HG02623 (cell line): ENCODE data around the gene NRG2.

ENCODE experiments used
- ATAC-seq: cut with Tn5 transposase; IDR thresholded peaks from one replicate; pipeline ENCODE4 v1.9.1; 2021; ENCODE audit warnings: moderate library complexity; ENCODE audit not compliant: unreplicated experiment

The NRG2 gene

GRCh38 chr5:139951983-139952382, 91.1 kb downstream of the NRG2 start:
- no peak for ATAC-seq

GRCh38 chr5:139951296-139951924, 91.7 kb downstream of the NRG2 start:
- ATAC-seq = no peak

DNA sequence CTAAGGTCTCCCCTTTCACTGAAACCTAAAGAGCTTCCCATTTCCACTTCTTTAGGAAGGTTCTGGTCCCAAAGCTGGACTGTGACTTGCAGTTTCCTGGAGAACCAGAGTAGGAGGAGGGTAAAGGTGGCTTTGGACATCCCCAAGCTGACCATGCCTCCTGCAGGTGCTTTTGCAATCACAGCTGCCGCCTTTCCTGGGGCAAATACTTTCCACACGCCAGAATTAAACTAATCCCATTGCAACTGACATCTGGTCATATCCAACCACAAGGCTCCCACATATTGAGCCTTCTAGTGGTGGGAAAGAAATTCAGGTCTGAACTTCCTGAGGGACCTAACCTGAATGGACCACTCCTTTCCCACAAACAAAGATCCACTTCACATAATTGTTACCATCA, 92.7 kb downstream of the NRG2 start:
- ATAC-seq = no peak

DNA sequence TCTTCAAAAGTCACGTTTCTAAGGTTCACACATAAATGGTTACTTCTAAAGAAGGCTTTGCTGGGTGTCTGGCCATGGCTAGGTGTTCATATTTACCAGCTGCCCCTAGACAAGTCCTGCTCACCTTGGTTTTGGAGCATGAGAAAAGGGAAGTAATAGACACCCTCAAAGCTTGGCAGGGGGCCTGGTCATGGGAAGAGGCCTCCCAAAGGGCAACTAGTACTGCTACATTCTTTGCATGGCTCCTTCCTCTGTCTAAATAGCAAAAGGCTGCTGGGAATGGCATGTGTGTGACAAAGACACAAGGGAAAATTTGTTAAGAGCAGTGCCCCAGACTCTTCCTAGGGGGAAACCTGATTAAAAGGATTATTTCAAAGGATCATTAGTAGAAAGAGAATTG, 93.4 kb downstream of the NRG2 start:
- no peak for ATAC-seq

DNA sequence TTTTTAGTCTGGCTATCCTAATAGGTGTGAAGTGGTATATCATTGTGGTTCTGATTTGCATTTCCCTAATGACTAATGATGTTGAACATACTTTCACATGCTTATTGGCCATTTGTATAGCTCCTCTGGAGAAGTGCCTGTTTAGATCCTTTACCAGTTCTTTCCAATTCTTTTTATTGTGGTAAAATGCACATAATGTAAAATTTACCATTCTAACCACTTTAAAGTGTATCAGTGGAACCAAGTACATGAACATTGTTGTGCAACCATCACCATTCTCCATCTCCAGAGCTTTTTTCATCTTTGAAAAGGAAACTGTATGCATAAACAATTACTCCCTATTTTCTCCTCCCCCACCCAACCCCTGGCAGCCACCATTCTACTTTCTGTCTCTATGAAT, 95.4 kb downstream of the NRG2 start:
- no peak for ATAC-seq

DNA sequence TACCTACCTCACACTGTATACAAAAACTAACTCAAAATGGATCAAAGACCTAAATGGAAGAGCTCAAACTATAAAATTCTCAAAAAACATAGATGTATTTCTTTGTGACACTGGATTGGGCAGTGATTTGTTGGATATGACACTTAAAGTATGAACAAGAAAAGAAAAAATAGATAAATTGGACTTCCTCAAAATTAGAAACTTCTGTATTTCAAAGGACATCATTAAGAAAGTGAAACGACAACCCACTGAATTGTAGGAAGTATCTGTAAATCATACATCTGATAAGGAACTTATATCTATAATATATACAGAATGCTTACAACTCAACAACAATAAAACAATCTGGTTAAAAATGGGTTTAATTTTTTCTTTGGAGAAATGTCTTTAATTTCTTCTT, 96.7 kb downstream of the NRG2 start:
- no peak for ATAC-seq

DNA sequence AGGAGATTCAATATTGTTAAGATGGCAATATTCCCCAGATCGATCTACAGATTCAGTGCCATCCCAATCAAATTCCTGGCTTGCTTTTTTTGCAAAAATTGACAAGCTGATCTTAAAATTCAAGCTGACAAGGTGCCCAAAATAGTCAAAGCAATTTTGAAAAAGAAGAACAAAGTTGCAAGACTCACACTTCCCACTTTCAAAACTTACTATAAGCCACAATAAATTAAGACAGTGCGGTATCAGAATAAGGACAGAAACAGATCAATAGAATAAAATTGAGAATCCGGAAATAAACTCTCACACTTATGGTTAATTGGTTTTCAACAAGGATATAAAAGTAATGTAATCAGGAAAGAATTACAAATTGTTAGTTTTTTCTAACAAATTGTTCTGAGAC, 97.1 kb downstream of the NRG2 start:
- no peak for ATAC-seq

DNA sequence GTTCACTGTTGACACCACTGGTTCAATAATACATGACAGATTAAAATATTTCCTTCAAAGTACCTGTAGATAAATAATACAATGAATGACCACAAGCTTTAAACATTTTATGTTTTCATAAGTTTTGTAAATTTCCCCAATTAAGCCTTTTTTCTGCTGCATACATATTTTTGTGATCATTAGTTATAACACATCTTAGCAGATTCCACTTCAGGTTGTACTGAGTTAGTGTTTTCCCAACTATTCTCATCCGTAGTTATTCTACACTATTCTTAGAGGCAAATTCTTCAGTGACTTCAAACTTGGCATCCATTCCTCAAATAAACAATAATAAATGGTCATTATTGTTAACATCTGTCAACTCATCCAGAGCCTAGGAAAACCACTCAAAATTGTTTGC, 100.9 kb downstream of the NRG2 start:
- no peak for ATAC-seq

- no peak for ATAC-seq
Measured at GRCh38 chr5:139930406-139930805, 112.7 kb downstream of the NRG2 start.

DNA sequence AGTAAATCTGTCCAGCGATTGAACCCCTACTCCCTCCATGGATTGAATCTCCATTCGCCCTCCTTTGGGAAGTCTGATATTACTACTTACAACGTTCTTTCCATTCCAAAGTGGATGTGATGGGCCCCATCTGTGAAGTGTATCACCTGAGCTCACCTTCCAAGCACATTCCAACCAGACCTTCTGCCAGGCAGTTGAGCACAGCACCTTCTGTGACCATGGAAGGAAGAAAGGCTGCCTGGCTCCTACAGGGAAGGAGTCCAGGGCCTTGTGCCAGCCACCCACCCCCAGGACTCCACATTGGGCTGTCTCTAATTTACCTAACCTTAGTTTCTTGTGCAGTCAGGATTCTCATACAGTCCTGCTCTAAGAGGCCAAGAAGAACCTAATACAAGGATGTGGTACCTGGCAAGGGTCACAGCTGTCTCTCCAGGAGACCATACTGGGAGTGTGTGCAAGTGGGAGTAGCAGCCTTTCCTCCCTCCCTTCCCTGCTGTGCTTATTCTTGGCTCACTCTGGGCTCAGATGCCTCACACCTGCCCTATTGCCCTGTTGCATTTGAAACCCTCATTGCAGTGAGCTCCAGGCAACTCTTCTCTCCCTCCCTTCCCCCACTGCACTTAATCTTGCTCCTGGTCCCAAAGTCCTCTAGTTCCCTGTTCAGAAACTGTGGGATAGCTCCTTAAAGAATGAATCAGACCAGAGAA, 116.1 kb downstream of the NRG2 start:
- ATAC-seq = no peak

DNA sequence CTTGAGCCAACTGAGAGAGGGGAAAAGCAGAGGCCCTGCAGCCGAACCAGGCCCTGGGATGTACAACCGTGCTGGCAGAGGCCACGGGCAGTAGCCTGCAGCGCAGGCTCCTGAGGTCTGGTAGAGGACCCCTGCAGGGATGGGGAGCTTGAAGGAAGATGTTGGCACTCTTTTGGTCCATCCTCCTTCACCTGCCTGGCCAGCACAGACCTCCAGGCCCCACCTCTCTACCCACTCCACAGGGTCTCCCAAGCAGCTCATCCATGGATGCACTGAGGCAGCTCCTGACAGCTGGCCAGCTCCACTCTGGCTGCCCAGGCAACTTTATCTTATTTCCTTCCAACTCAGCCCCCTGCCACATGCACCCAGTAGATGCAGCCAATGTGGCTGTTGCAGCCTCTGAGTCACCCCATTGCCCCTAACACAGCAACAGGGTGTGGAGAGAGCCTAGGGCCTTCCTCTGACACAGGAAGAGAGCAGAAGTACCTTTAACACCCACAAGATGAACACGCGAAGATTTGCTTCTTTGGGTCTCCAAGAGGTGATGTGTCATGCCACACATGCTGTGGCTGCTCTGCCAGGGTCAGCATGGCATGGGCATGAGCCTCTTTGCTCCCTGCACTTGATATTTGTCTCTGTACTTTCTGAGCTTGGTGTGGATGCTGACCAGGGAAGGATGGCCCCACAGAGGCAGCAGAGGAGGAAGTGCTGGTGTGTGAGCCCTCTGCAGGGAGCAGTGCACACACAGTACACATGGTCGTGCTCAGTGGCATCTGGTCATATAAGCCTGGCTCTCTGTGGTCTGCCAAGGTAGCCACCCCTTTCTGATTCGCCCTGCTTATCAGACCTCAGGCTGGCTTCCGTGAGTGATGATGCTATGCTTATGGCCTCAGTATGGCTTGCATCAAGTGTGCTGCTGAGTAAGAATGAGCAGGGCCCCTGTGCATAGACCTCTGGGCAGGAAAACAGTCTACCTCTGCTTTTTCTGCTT, 117.2 kb downstream of the NRG2 start:
- no peak for ATAC-seq

GRCh38 chr5:139925216-139925562, 117.9 kb downstream of the NRG2 start:
- ATAC-seq = no peak

DNA sequence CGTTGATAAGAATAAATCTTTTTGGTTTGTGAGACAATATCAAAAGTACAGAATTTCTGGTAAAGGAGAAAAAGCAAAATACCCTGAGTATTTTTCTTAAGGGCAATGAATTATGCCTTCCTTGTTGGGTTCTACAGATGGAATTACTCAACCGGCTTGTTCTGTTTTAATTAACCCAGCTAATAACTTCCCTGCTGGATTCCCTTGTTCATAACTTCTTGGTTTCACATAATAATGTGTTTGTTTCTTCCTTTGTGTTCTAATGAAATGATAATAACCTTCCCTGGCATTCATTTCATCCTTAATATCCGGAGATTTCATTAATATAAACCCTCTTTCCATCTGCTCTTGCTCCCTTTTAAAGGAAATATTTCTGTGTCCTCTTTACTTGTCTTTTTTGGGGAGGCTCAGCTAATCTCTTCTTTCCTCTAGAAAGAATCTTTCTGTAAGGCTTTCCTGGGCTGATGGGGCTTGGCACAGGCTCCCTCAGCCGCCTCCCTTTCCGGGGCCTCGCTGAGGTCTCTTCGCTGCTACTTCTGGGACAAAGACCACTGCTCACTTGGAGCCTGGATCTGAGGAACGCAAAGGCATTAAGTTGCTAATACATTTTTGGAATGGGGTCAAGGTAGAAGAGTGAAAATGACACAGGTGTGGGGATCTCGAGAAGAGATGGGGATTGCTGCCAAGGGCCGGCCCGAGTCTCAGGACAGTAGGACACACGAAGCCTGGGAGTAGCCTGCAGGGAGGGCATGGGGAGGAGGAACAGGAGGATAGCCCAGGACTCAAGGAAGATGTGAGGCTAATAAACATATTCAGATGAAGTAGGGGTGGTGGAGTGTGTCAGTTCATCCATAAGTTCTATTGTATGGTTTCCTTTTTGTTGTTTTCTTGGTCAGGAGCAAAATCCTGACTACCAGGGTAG, 118.5 kb downstream of the NRG2 start:
- ATAC-seq = no peak

DNA sequence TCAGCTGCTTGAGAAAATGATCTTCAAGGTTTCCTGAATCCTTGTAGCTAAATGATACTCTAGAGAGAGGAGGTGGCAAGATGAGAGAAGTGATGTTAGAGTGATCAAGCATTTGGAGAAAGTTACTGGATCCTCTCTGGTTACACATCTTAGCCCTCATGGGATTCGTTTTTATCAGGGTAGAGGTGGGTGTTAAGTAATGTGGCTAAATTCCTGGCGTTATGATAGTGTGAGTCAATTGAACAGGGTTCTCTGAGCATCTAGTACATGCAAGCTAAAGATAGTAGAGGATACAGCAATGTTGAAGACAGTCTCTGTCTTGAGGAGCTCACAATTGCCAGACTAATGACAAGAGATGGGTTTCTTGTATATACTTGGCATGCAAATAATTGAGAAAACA, 123.8 kb downstream of the NRG2 start:
- no peak for ATAC-seq

- ATAC-seq = no peak
Measured at GRCh38 chr5:139915834-139916233, 127.3 kb downstream of the NRG2 start.

DNA sequence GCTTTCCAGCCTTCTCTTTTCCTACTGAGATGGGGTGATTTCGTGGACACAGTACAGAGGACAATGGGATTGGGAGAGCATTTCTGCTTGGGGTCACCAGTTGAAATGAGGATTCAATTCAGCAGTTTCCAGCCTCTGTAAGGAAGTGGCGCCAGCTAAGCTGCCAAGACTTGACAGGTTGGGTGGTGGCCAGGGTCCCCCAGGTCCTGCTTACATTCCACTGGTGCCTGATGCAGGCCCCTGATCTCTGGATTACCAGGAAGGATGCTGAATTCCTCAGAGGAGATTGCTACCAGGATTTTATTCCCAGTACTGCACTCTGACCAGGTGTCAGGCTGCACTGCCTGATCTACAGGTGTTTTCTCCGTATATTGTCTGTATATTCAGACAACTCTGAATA, 127.8 kb downstream of the NRG2 start:
- no peak for ATAC-seq

- no peak for ATAC-seq
Measured at GRCh38 chr5:139914218-139914807, 128.8 kb downstream of the NRG2 start.

GRCh38 chr5:139912804-139913203, 130.3 kb downstream of the NRG2 start:
- no peak for ATAC-seq

GRCh38 chr5:139912158-139912557, 130.9 kb downstream of the NRG2 start:
- no peak for ATAC-seq

DNA sequence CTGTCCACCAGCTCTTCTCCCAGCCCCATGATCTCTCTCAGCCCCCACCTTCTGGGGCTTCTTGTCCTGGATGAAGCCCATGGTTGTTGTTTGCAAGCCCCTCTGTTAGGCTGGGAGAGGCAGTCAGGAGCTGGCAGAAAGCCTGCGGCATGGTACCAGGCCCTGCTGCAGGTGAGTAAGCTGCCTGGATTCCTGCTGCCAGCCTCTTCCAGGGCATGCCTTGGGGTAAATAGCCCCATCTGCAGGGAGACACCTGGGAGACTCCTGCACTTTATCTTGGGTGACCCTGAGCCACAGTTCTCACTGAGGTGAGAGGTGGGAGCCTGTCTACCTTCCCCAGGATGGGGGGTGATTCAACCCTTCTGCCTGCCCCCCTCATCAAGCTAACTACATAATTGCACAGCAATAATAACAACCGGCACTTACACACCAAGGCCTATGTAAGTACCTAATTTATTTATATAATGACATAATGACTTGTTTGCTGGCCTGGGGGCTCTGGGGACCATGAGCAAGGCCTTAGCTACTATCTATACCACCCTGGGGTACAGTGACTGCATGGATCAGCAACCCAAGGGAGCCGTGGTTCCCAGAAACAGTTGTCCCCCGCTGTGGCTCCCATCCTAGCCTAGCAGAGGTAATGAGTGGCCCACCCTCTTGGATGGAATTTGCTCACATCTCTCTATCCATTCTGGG, 131.5 kb downstream of the NRG2 start:
- no peak for ATAC-seq
